Measurements from ENCODE around the gene ATE1.
"Not testable (repeated sequence)": the region's sequence is repeated elsewhere in the genome, so short reads cannot be mapped to it uniquely, and the experiment has no call there.

The ATE1 gene

GRCh38 chr10:121732172-121732571, 195.7 kb downstream of the ATE1 start:
- no peak for DNase-seq

- no peak for DNase-seq
These were observed 203.5 kb downstream of the ATE1 start for GRCh38 chr10:121724282-121724681.

GRCh38 chr10:121722665-121723064, 205.2 kb downstream of the ATE1 start:
- no peak for DNase-seq

GRCh38 chr10:121721257-121721656, 206.6 kb downstream of the ATE1 start:
- no peak for DNase-seq

- no peak for DNase-seq
These were observed 211.9 kb downstream of the ATE1 start for GRCh38 chr10:121715969-121716368.

- DNase-seq: no peak
These were observed 212.8 kb downstream of the ATE1 start for GRCh38 chr10:121715076-121715475.

GRCh38 chr10:121713486-121713885, 214.3 kb downstream of the ATE1 start:
- no peak for DNase-seq

GRCh38 chr10:121710971-121711370, 216.9 kb downstream of the ATE1 start:
- DNase-seq: no peak

GRCh38 chr10:121710207-121710606, 217.6 kb downstream of the ATE1 start:
- no peak for DNase-seq

- DNase-seq: no peak
These were observed 218.2 kb downstream of the ATE1 start for GRCh38 chr10:121709675-121710073.

GRCh38 chr10:121708728-121709674, 218.8 kb downstream of the ATE1 start:
- DNase-seq: no peak

GRCh38 chr10:121702351-121703320, 225.2 kb downstream of the ATE1 start:
- DNase-seq: no peak

- no peak for DNase-seq
These were observed 227.4 kb downstream of the ATE1 start for GRCh38 chr10:121700416-121700815.

GRCh38 chr10:121699703-121700102, 228.1 kb downstream of the ATE1 start:
- not testable (repeated sequence) for DNase-seq

GRCh38 chr10:121698902-121699301, 228.9 kb downstream of the ATE1 start:
- DNase-seq: no peak

GRCh38 chr10:121698336-121698735, 229.5 kb downstream of the ATE1 start:
- no peak for DNase-seq

- no peak for DNase-seq
These were observed 231.0 kb downstream of the ATE1 start for GRCh38 chr10:121696854-121697253.

GRCh38 chr10:121695731-121696464, 231.9 kb downstream of the ATE1 start:
- no peak for DNase-seq

- no peak for DNase-seq
These were observed 232.7 kb downstream of the ATE1 start for GRCh38 chr10:121694966-121695643.

- DNase-seq: no peak
These were observed 233.4 kb downstream of the ATE1 start for GRCh38 chr10:121694327-121694965.

- no peak for DNase-seq
These were observed 235.2 kb downstream of the ATE1 start for GRCh38 chr10:121692626-121693025.

GRCh38 chr10:121690970-121691369, 236.9 kb downstream of the ATE1 start:
- no peak for DNase-seq
